Chondrocyte (in vitro differentiated cells): ENCODE results near the gene GRK5. TPM values are rescaled to one million over a fixed set of nuclear protein-coding genes. Genes with fewer than 3 reads are reported as not detected.

Experiments
- DNase-seq: peaks from one replicate; pipeline ENCODE4 v3.0.0; 2021; ENCODE audit warnings: mixed read lengths, low spot score
- H3K27ac Mint-ChIP-seq: one replicate; pipeline ENCODE4 v1.8.0; 2021; ENCODE audit warnings: mild to moderate bottlenecking, moderate library complexity, mixed read lengths; ENCODE audit not compliant: unreplicated experiment
- H3K27me3 Mint-ChIP-seq: 2 replicates; pipeline ENCODE4 v1.8.0; 2021; ENCODE audit warnings: low read depth, mixed read lengths
- H3K36me3 Mint-ChIP-seq: 2 replicates; pipeline ENCODE4 v1.8.0; 2021; ENCODE audit warnings: low read depth, mixed read lengths
- H3K4me1 Mint-ChIP-seq: 2 replicates; pipeline ENCODE4 v1.8.0; 2021; ENCODE audit warnings: low read depth, mild to moderate bottlenecking, mixed read lengths
- H3K4me3 Mint-ChIP-seq: one replicate; pipeline ENCODE4 v1.8.0; 2021; ENCODE audit warnings: mild to moderate bottlenecking, moderate library complexity, mixed read lengths; ENCODE audit not compliant: unreplicated experiment
- H3K9me3 Mint-ChIP-seq: 2 replicates; pipeline ENCODE4 v1.8.0; 2021; ENCODE audit warnings: low read depth, mixed read lengths
- total RNA-seq: library from RNA; stranded (reverse); gene quantifications from 3 replicates; pipeline ENCODE4 v1.2.1, GENCODE V29; 2021
- TF ChIP-seq, protein P1 (sequence below): fragments of 200-600 bp; sonication (generic); IDR thresholded peaks from 2 replicates; pipeline ENCODE4 v1.5.0; 2021; ENCODE audit warnings: antibody characterized with exemption, mild to moderate bottlenecking, moderate library complexity

GRK5 gene
- total RNA-seq, 1 donor from 2014 or later: 16.4 TPM

DNA sequence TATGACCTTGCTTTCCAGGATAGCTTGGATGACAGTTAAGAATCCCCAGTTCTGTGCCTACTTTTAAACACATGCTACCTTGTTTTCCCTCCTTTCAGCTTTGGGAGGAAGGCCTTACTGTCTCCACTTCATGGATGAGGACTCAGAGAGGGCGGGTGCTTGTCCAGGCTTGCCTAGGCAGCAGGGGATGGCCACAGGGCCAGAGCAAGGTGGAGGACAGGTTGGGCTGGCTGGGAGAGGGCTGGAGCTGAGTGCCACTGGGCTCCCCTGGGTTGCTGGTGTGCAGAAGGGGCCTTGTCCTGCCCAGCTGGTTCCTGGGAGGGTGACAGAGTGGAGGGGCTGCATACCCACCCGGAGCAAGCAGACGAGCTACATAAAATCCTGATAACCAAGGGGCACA, 117.8 kb downstream of the GRK5 start:
- TF ChIP-seq, protein P1, sequence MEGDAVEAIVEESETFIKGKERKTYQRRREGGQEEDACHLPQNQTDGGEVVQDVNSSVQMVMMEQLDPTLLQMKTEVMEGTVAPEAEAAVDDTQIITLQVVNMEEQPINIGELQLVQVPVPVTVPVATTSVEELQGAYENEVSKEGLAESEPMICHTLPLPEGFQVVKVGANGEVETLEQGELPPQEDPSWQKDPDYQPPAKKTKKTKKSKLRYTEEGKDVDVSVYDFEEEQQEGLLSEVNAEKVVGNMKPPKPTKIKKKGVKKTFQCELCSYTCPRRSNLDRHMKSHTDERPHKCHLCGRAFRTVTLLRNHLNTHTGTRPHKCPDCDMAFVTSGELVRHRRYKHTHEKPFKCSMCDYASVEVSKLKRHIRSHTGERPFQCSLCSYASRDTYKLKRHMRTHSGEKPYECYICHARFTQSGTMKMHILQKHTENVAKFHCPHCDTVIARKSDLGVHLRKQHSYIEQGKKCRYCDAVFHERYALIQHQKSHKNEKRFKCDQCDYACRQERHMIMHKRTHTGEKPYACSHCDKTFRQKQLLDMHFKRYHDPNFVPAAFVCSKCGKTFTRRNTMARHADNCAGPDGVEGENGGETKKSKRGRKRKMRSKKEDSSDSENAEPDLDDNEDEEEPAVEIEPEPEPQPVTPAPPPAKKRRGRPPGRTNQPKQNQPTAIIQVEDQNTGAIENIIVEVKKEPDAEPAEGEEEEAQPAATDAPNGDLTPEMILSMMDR: no peak
- Mint-ChIP-seq H3K27ac (no peak overlapping the region), H3K9me3 (peaks cover 5% of the 10 kb centered on the region), H3K4me3 (no peak overlapping the region), H3K36me3 (peaks cover 3% of the 10 kb centered on the region), H3K27me3 (no peaks in the 10 kb centered on the region), H3K4me1 (no peaks in the 10 kb centered on the region)
- DNase-seq: no peak

DNA sequence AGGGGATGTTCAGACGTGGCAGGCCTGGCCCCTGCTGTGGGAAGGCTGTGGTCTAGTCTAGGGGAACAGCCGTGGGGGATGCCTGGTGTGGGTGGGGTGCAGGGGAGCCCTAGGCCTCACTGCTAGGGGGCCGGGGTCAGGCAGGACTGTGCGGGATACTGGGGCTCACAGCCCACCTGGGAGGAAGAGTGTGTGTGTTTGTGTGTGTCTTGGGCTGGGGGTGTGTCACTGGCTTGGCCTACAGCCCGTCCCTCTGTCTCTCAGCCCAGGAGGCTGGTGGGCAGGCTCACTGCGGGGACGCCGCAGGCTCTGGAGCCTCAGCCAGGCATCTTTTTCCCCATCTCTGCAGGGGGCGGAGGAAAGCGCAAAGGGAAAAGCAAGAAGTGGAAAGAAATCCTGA, 118.8 kb downstream of the GRK5 start:
- no peaks in the 10 kb centered on the region for H3K27me3 Mint-ChIP-seq
- H3K27ac Mint-ChIP-seq: no peak overlapping the region
- TF ChIP-seq, protein P1: no peak
- peaks cover 3% of the 10 kb centered on the region for H3K9me3 Mint-ChIP-seq
- H3K4me3 Mint-ChIP-seq: no peak overlapping the region
- peaks cover 3% of the 10 kb centered on the region for H3K36me3 Mint-ChIP-seq
- H3K4me1 Mint-ChIP-seq: peaks cover 3% of the 10 kb centered on the region
- DNase-seq: no peak

- TF ChIP-seq, protein P1: no peak
- Mint-ChIP-seq H3K4me1 (peaks cover 4% of the 10 kb centered on the region), H3K9me3 (no peaks in the 10 kb centered on the region), H3K4me3 (no peak overlapping the region), H3K27ac (no peak overlapping the region), H3K36me3 (no peaks in the 10 kb centered on the region), H3K27me3 (no peaks in the 10 kb centered on the region)
- no peak for DNase-seq
Measured at GRCh38 chr10:119327096-119327745, 119.8 kb downstream of the GRK5 start.

DNA sequence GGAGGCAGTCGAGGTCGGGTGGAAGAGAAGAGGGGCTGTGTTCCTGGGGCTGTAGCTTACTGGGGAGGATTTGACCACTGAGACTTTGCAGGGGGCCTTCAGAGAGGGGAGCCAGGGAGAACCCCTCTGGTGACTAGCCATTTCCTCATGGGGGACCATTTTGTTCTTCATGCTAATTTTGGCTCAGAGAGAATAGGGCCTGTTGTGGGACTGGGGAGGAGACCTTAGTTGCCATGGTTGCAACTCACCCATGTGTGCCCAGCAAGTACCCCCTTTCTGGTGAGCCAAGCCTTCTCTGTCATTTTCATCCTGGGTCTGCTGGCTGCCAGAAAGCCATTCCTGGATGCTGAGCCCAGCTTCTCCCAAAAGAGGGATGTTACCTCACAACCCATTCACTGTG, 120.9 kb downstream of the GRK5 start:
- Mint-ChIP-seq H3K27ac (no peak overlapping the region), H3K36me3 (peaks cover 2% of the 10 kb centered on the region), H3K9me3 (no peaks in the 10 kb centered on the region), H3K4me1 (peaks cover 4% of the 10 kb centered on the region), H3K4me3 (no peak overlapping the region), H3K27me3 (no peaks in the 10 kb centered on the region)
- DNase-seq: no peak
- TF ChIP-seq, protein P1: no peak

- Mint-ChIP-seq H3K27ac (no peak overlapping the region), H3K4me1 (peaks cover 4% of the 10 kb centered on the region), H3K36me3 (peaks cover 4% of the 10 kb centered on the region), H3K27me3 (no peaks in the 10 kb centered on the region), H3K4me3 (no peak overlapping the region), H3K9me3 (no peaks in the 10 kb centered on the region)
- TF ChIP-seq, protein P1: no peak
- DNase-seq: no peak
Measured at GRCh38 chr10:119330342-119330741, 123.0 kb downstream of the GRK5 start.
